Activated naive CD8-positive, alpha-beta T cell treated with anti-CD3 and anti-CD28 coated beads, Interleukin-2, amount 10 ng/mL, durations not matched to agents 7 days and 5 days (primary cell): ENCODE data around the gene ARHGAP35. TPM values are rescaled to one million over a fixed set of nuclear protein-coding genes. Genes with fewer than 3 reads are reported as not detected.
"Not testable (repeated sequence)": the region's sequence is repeated elsewhere in the genome, so short reads cannot be mapped to it uniquely, and the experiment has no call there.

Experiments
- ATAC-seq: fragments of 150-1000 bp; cut with Tn5 transposase; one replicate; pipeline ENCODE4 v1.10.0; 2021; ENCODE audit warnings: low read depth, moderate library complexity
- POLR2A ChIA-PET: fragments of 350-600 bp; sonication (Branson Sonifier 250); formaldehyde crosslinking; loops from one replicate; lab custom pipeline; 2021; ENCODE audit warnings: antibody characterized with exemption; lab: Charles Lee
- DNase-seq: peaks from one replicate; pipeline ENCODE4 v3.0.0; 2021
- H3K27ac Mint-ChIP-seq: one replicate; pipeline ENCODE4 v1.8.0; 2022; ENCODE audit warnings: mild to moderate bottlenecking, mixed read lengths
- H3K27me3 Mint-ChIP-seq: one replicate; pipeline ENCODE4 v1.8.0; 2022; ENCODE audit warnings: mild to moderate bottlenecking, moderate library complexity, mixed read lengths
- H3K36me3 Mint-ChIP-seq: one replicate; pipeline ENCODE4 v1.8.0; 2021; ENCODE audit warnings: mild to moderate bottlenecking, mixed read lengths
- H3K4me1 Mint-ChIP-seq: one replicate; pipeline ENCODE4 v1.8.0; 2021; ENCODE audit warnings: mixed read lengths
- H3K4me3 Mint-ChIP-seq: one replicate; pipeline ENCODE4 v1.8.0; 2022; ENCODE audit warnings: mild to moderate bottlenecking, moderate library complexity, mixed read lengths
- H3K9me3 Mint-ChIP-seq: one replicate; pipeline ENCODE4 v1.8.0; 2021; ENCODE audit warnings: mixed read lengths
- total RNA-seq, 2 experiments: library from RNA; stranded (reverse); gene quantifications; one replicate each; pipeline ENCODE4 v1.2.3, GENCODE V29; 2021

The ARHGAP35 gene
- total RNA-seq, 2 experiments from 2014 or later = 38.8 to 42.7 TPM

DNA sequence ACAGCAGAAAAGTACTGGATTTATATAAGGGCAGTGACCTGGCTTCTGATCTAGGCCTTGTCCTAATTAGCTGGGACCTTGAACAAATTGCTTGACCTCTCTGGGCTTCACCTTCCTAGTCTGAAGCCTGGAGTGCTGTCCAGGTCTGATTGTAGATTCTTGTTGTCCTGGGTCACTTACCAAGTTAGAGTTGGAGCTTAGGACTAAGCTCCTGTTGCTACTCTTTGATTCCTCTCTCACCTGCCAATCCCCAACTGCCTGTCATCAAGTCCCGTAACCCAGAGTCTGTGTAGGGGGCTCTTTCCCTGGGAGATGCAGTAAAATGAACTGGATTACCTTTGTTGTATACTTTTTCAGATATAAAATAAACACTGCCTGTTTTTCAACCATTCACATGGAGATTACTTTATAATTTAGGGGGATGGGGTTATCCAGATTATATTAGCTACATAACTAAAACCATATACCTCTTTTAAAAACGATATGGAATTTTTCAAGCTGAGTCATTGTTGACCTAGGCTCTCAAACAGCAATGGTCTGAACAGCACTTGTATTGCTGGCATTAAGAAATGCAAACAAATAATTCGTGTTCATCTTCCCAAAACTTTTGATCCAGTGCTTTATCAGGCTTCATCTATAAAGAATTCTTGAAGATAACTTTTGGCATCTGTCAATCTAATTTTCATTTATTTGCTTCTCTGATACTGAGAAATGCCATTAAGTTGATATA, 5.8 kb downstream of the ARHGAP35 start:
- POLR2A ChIA-PET = no interaction called here
- DNase-seq (no peak), ATAC-seq (no peak)
- H3K27ac Mint-ChIP-seq = no peak overlapping the region
- peaks cover 21% of the 10 kb centered on the region for H3K4me1 Mint-ChIP-seq
- no peaks in the 10 kb centered on the region for H3K27me3 Mint-ChIP-seq
- H3K4me3 Mint-ChIP-seq = no peak overlapping the region
- H3K36me3 Mint-ChIP-seq = peaks cover 5% of the 10 kb centered on the region
- no peaks in the 10 kb centered on the region for H3K9me3 Mint-ChIP-seq

DNA sequence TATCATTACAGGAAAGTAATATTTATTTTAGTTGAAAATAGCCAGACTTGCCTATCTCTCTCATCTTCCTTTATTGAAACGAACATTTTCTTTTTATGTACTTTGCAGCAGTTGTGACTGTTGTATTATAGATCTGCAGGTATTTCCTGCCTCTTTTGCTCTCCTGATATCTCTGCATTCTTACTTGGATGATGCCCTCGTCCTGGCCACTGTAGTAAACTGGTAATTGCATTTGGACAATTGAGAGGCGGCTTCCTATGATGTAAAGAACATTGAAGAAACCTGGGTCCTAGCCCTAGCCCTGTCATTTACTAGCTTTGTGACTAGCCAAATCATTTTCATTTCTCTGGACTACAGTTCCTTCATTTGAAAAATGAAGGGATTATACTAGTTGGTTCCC, 6.4 kb downstream of the ARHGAP35 start:
- no peak overlapping the region for H3K27ac Mint-ChIP-seq
- H3K4me1 Mint-ChIP-seq = peaks cover 21% of the 10 kb centered on the region
- no peak overlapping the region for H3K4me3 Mint-ChIP-seq
- DNase-seq = no peak
- H3K9me3 Mint-ChIP-seq = no peaks in the 10 kb centered on the region
- ATAC-seq = no peak
- peaks cover 5% of the 10 kb centered on the region for H3K36me3 Mint-ChIP-seq
- POLR2A ChIA-PET = interaction anchor here (0.6 kb wide), 1 partner anchor 60 kb away, joined by 3 read pairs; no protein-coding TSS in a partner anchor
- H3K27me3 Mint-ChIP-seq = no peaks in the 10 kb centered on the region

DNA sequence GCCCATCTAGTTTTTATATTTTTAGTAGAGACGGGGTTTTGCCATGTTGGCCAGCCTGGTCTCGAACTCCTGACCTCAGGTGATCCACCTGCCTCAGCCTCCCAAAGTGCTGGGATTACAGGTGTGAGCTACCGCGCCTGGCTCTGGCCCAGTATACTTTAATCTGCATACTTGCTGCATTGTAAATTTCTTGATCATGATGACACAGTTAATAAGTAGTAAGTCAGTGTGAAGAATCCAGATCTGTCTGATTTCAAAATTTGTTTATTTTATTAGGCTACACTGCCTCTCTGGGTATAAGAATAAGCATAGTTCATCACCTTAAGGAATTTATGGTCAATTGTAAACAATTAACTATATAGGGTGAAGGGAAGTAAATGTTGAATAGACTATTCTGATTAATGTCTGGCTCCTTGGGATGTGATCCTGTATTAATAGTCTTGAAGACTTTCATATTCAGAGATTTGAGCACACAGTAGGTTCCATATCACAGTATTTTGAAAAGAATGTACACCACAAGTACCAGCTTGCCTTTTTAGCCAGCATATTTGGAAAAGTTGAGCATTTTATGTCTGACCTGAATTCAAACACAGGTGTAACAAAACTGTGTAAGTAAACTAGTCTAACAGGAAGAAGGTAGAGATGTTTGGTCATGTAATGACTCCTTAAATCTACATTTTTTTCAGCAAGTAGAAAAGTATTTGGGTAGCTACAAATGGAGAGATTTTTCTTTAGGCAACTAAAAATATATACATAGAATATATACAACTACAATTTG, 7.4 kb downstream of the ARHGAP35 start:
- Mint-ChIP-seq H3K4me1 (peaks cover 21% of the 10 kb centered on the region), H3K9me3 (no peaks in the 10 kb centered on the region), H3K27me3 (no peaks in the 10 kb centered on the region), H3K36me3 (peaks cover 5% of the 10 kb centered on the region), H3K4me3 (no peak overlapping the region), H3K27ac (no peak overlapping the region)
- POLR2A ChIA-PET = interaction anchor here (0.9 to 1.3 kb wide), 3 partner anchors 17 to 245 kb away, joined by 3 to 7 read pairs (median 6); partner anchors contain the start of gene ZC3H4
- DNase-seq (no peak), ATAC-seq (no peak)

GRCh38 chr19:46871173-46871572, 10.4 kb downstream of the ARHGAP35 start:
- H3K27ac Mint-ChIP-seq, ATAC-seq, POLR2A ChIA-PET, H3K9me3 Mint-ChIP-seq, H3K4me3 Mint-ChIP-seq, DNase-seq, H3K36me3 Mint-ChIP-seq, H3K27me3 Mint-ChIP-seq: not testable (repeated sequence)
- H3K4me1 Mint-ChIP-seq = peaks cover 15% of the 10 kb centered on the region

GRCh38 chr19:46872967-46873366, 12.2 kb downstream of the ARHGAP35 start:
- no peak overlapping the region for H3K4me3 Mint-ChIP-seq
- H3K27me3 Mint-ChIP-seq = no peaks in the 10 kb centered on the region
- H3K4me1 Mint-ChIP-seq = peaks cover 6% of the 10 kb centered on the region
- POLR2A ChIA-PET = no interaction called here
- no peak for ATAC-seq
- no peaks in the 10 kb centered on the region for H3K9me3 Mint-ChIP-seq
- peaks cover 3% of the 10 kb centered on the region for H3K36me3 Mint-ChIP-seq
- H3K27ac Mint-ChIP-seq = no peak overlapping the region
- DNase-seq = no peak

DNA sequence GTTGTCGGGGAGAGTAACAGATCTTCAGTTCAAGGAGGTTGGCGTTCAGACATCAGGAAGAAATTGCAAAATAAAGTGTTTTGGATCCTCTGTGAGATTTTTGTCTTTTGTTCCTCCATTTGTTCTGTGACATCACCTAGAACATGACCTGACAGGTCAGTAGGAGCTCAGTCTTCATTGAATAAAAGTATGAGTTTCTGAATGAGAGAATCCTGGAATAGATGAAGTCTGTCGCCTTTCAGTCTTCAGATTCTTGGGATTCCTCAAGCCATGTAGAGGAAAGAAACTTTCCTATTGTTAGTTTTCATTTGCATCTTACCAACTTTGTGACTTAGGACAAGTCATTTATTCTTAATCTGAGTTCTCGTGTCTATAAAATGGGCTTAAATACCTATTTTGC, 14.4 kb downstream of the ARHGAP35 start:
- no peaks in the 10 kb centered on the region for H3K9me3 Mint-ChIP-seq
- H3K4me1 Mint-ChIP-seq = peaks cover 1% of the 10 kb centered on the region
- H3K4me3 Mint-ChIP-seq = no peak overlapping the region
- no peaks in the 10 kb centered on the region for H3K27me3 Mint-ChIP-seq
- no peak overlapping the region for H3K27ac Mint-ChIP-seq
- H3K36me3 Mint-ChIP-seq = peaks cover 3% of the 10 kb centered on the region
- POLR2A ChIA-PET = no interaction called here
- ATAC-seq = no peak
- no peak for DNase-seq

DNA sequence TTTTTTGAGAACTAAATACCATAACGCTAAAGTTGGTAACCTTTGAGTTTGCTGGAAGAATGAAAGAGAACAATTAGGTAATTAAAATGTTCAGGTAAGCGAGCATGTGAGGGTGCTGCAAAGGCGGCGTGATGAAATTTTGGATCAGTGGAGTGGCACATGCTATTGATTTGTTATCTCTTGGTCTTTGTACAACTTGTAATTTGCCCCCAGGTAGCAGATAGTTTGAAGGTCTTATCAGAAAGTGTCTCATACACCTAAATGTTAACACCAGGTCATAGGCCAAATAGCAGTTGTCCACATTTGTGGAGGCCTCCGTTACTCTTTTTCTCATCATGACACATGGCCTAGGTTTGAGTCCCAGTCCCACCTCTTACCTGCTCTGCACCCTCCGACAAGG, 14.9 kb downstream of the ARHGAP35 start:
- DNase-seq = no peak
- Mint-ChIP-seq H3K4me3 (no peak overlapping the region), H3K27ac (no peak overlapping the region), H3K9me3 (no peaks in the 10 kb centered on the region), H3K27me3 (no peaks in the 10 kb centered on the region), H3K36me3 (peaks cover 3% of the 10 kb centered on the region), H3K4me1 (peaks cover 1% of the 10 kb centered on the region)
- POLR2A ChIA-PET = no interaction called here
- ATAC-seq = no peak

GRCh38 chr19:46878613-46879375, 18.0 kb downstream of the ARHGAP35 start:
- no peaks in the 10 kb centered on the region for H3K27me3 Mint-ChIP-seq
- H3K36me3 Mint-ChIP-seq = peaks cover 3% of the 10 kb centered on the region
- no peak for DNase-seq
- ATAC-seq = no peak
- H3K27ac Mint-ChIP-seq = no peak overlapping the region
- H3K9me3 Mint-ChIP-seq = no peaks in the 10 kb centered on the region
- peaks cover 1% of the 10 kb centered on the region for H3K4me1 Mint-ChIP-seq
- H3K4me3 Mint-ChIP-seq = no peak overlapping the region
- POLR2A ChIA-PET = interaction anchor here (0.6 kb wide), 1 partner anchor 486 kb away, joined by 4 read pairs; no protein-coding TSS in a partner anchor

DNA sequence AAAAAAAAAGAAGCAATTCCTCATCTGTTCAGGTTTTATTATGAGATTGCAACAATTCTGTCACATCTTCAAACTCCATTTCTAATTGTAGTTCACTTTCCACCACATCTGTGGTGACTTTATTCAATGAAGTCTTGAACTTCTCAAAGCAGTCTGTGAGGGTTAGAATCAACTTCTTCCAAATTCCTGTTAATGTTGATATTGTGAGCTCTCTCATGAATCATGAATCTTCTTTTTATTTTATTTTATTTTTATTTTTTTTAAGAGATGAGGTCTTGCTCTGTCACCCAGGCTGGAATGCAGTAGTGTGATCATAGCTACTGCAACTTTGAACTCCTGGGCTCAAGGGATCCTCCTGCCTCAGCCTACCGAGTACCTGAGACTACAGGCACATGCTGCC, 19.6 kb downstream of the ARHGAP35 start:
- Mint-ChIP-seq H3K9me3 (no peaks in the 10 kb centered on the region), H3K27ac (no peak overlapping the region), H3K4me1 (peaks cover 1% of the 10 kb centered on the region), H3K4me3 (no peak overlapping the region), H3K27me3 (no peaks in the 10 kb centered on the region), H3K36me3 (peaks cover 3% of the 10 kb centered on the region)
- no peak for ATAC-seq
- POLR2A ChIA-PET = no interaction called here
- no peak for DNase-seq

DNA sequence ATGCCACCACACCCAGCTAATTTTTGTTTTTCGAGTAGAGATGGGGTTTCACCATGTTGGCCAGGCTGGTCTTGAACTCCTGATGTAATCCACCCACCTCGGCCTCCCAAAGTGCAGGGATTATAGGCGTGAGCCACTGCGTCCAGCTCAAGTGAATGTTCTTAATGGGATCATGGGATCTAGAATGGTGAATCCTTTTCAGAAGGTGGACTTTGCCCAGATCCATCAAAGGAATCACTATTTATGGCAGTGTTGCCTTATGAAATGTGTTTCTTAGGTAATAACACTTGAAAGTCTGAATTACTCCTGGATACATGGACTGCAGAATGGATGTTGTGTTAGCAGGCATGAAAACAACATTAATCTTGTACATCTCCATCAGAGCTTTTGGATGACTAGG, 20.3 kb downstream of the ARHGAP35 start:
- Mint-ChIP-seq H3K36me3 (no peaks in the 10 kb centered on the region), H3K4me3 (no peak overlapping the region)

GRCh38 chr19:46882034-46882433, 21.2 kb downstream of the ARHGAP35 start:
- peaks cover 3% of the 10 kb centered on the region for H3K4me1 Mint-ChIP-seq
- H3K4me3 Mint-ChIP-seq = no peak overlapping the region
- DNase-seq (no peak), ATAC-seq (no peak)
- H3K9me3 Mint-ChIP-seq = no peaks in the 10 kb centered on the region
- POLR2A ChIA-PET = interaction anchor here (0.5 kb wide), 1 partner anchor 262 kb away, joined by 5 read pairs; no protein-coding TSS in a partner anchor
- H3K27ac Mint-ChIP-seq = no peak overlapping the region
- H3K27me3 Mint-ChIP-seq = no peaks in the 10 kb centered on the region
- no peaks in the 10 kb centered on the region for H3K36me3 Mint-ChIP-seq

More for the DNA sequence above, 20.3 kb downstream of the ARHGAP35 start:
- H3K27ac Mint-ChIP-seq = no peak overlapping the region
- H3K9me3 Mint-ChIP-seq = no peaks in the 10 kb centered on the region
- peaks cover 3% of the 10 kb centered on the region for H3K4me1 Mint-ChIP-seq
- POLR2A ChIA-PET = interaction anchor here (0.6 to 0.9 kb wide), 3 partner anchors 9 to 279 kb away, joined by 4 to 7 read pairs (median 4); no protein-coding TSS in a partner anchor
- no peak for ATAC-seq
- no peaks in the 10 kb centered on the region for H3K27me3 Mint-ChIP-seq
- no peak for DNase-seq

DNA sequence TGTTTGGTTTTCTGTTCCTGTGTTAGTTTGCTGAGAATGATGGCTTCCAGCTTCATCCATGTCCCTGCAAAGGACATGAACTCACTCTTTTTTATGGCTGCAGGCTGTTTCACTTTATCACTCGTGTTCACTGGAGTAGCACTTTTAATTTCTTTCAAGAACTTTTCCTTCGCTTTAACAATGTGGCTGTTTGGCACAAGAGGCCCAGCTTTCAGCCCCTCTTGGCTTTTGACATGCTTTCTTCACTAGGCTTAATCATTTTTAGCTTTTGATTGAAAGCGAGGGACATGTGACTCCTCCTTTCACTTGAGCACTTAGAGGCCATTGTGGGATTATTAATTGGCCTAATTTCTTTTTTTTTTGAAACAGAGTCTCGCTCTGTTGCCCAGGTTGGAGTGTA, 22.0 kb downstream of the ARHGAP35 start:
- H3K9me3 Mint-ChIP-seq, DNase-seq, POLR2A ChIA-PET, H3K4me1 Mint-ChIP-seq, H3K4me3 Mint-ChIP-seq, H3K36me3 Mint-ChIP-seq, H3K27me3 Mint-ChIP-seq, ATAC-seq, H3K27ac Mint-ChIP-seq: not testable (repeated sequence)

DNA sequence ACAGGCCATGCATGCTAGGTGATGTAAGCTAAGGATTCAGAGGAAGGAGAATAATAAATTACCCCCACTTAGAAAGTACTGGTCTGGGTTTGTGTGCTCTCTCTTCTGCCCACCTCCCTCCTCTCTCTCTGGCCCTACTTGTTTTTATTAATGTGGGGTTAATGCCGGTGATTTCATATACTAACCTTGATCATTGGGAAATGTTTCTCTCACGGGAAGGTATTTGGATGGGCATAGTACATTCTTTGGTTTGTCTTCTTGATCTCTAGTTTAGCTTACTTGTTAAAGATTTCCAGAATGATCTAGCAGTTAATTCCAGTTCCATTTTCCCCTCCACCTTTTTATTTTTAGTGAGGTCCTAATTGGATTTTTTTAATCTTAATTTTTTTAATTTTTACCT, 24.6 kb downstream of the ARHGAP35 start:
- H3K36me3 Mint-ChIP-seq = peaks cover 3% of the 10 kb centered on the region
- no peak overlapping the region for H3K27ac Mint-ChIP-seq
- H3K9me3 Mint-ChIP-seq = no peaks in the 10 kb centered on the region
- no peak overlapping the region for H3K4me3 Mint-ChIP-seq
- no peak for DNase-seq
- ATAC-seq = no peak
- H3K4me1 Mint-ChIP-seq = peaks cover 4% of the 10 kb centered on the region
- POLR2A ChIA-PET = interaction anchor here (1.4 kb wide), 1 partner anchor 17 kb away, joined by 7 read pairs; no protein-coding TSS in a partner anchor
- no peaks in the 10 kb centered on the region for H3K27me3 Mint-ChIP-seq
